Tibial nerve (tissue), 4 donors: ENCODE results near the gene USP6NL. TPM values are rescaled to one million over a fixed set of nuclear protein-coding genes. Genes with fewer than 3 reads are reported as not detected.

ENCODE experiments used
- DNase-seq, 2 donors: peaks; one replicate each; pipeline ENCODE4 v3.0.0-alpha.2; 2019; ENCODE audit warnings: low spot score in 2 of 2
- H3K27ac ChIP-seq, 4 donors: fragments of 200-600 bp; sonication (generic) in 3 of 4; one replicate each; pipeline ENCODE4 v1.5.1; 2017 to 2019; ENCODE audit warnings: mild to moderate bottlenecking in 1 of 4
- H3K27me3 ChIP-seq, 2 donors: fragments of 200-600 bp; sonication (generic) in 1 of 2; one replicate each; pipeline versions ENCODE4 v1.5.1 to v1.6.0; 2017 to 2019
- H3K36me3 ChIP-seq, 3 donors: fragments of 200-600 bp; sonication (generic); one replicate each; pipeline ENCODE4 v1.5.1; 2018 to 2019
- H3K4me1 ChIP-seq, 4 donors: fragments of 200-600 bp; sonication (generic) in 3 of 4; one replicate each; pipeline ENCODE4 v1.5.1; 2017 to 2019
- H3K4me3 ChIP-seq, 4 donors: fragments of 200-600 bp; sonication (generic) in 3 of 4; one replicate each; pipeline ENCODE4 v1.5.1; 2017 to 2019; ENCODE audit warnings: mild to moderate bottlenecking in 1 of 4, moderate library complexity in 1 of 4
- H3K9me3 ChIP-seq, 4 donors: fragments of 200-600 bp; sonication (generic) in 3 of 4; one replicate each; pipeline ENCODE4 v1.5.1; 2017 to 2019
- CTCF ChIP-seq, 5 experiments: fragments of 200-600 bp in 3 of 5; fragments of 450-650 bp in 2 of 5; sonication (generic) in 3 of 5; IDR thresholded peaks; one replicate each; pipeline ENCODE4 v1.5.1; 2016 to 2019; ENCODE audit warnings: antibody characterized with exemption in 5 of 5, mild to moderate bottlenecking in 3 of 5, moderate library complexity in 2 of 5
- EP300 ChIP-seq, 2 donors: sonication (generic); formaldehyde crosslinking; IDR thresholded peaks; one replicate each; pipeline ENCODE4 v1.6.1; 2017; ENCODE audit warnings: antibody characterized with exemption in 2 of 2, mild to moderate bottlenecking in 1 of 2
- POLR2A ChIP-seq, 2 donors: fragments of 450-650 bp; IDR thresholded peaks; one replicate each; pipeline ENCODE4 v1.6.1; 2017; ENCODE audit warnings: antibody characterized with exemption in 2 of 2, mild to moderate bottlenecking in 2 of 2, moderate library complexity in 2 of 2
- WGBS, 2 donors: methylation state at CpG; one replicate each; pipeline ENCODE4 v1.1.5; 2018; 5-methylcytosine and 5-hydroxymethylcytosine counted together
- total RNA-seq, 4 donors: library from RNA; depleted of rRNA; stranded (reverse); fragments of >200 nt; gene quantifications; one replicate each; pipeline ENCODE4 v1.1.0, GENCODE V29; 2016

Gene USP6NL
- total RNA-seq, 4 donors from 2014 or later = 21.8 to 33.9 (median 25.0) TPM

GRCh38 chr10:11546581-11546980, 64.9 kb downstream of the USP6NL start:
- Histone ChIP-seq H3K27me3 (no peaks in the 10 kb centered on the region), H3K36me3 (no peaks in the 10 kb centered on the region), H3K4me3 (no peak overlapping the region), H3K9me3 (no peaks in the 10 kb centered on the region), H3K27ac (no peak overlapping the region), H3K4me1 (peaks cover 0 to 16% (median 2%) of the 10 kb centered on the region in 4 donors)
- DNase-seq = no peak
- TF ChIP-seq POLR2A (IDR thresholded peaks at IDR 0.05) (no peak), CTCF (IDR thresholded peaks at IDR 0.05) (no peak), EP300 (IDR thresholded peaks at IDR 0.05) (no peak)
- WGBS, 2 donors = 66 to 78% methylated on average over 4 of the region's 4 CpGs

GRCh38 chr10:11541296-11541695, 70.2 kb downstream of the USP6NL start:
- TF ChIP-seq EP300 (IDR thresholded peaks at IDR 0.05) (no peak), CTCF (IDR thresholded peaks at IDR 0.05) (no peak), POLR2A (IDR thresholded peaks at IDR 0.05) (no peak)
- Histone ChIP-seq H3K9me3 (no peaks in the 10 kb centered on the region), H3K36me3 (no peaks in the 10 kb centered on the region), H3K27me3 (no peaks in the 10 kb centered on the region), H3K4me1 (peaks cover 0 to 13% (median 0%) of the 10 kb centered on the region in 4 donors), H3K27ac (no peak overlapping the region), H3K4me3 (no peak overlapping the region)
- 94 to 97% methylated on average over 3 of the region's 3 CpGs for WGBS, 2 donors
- DNase-seq = no peak

- Histone ChIP-seq H3K27me3 (no peaks in the 10 kb centered on the region), H3K36me3 (no peaks in the 10 kb centered on the region), H3K4me1 (peaks cover 0 to 15% (median 0%) of the 10 kb centered on the region in 4 donors), H3K4me3 (no peak overlapping the region), H3K9me3 (no peaks in the 10 kb centered on the region), H3K27ac (no peak overlapping the region)
- DNase-seq = no peak
- TF ChIP-seq POLR2A (IDR thresholded peaks at IDR 0.05) (no peak), EP300 (IDR thresholded peaks at IDR 0.05) (no peak), CTCF (IDR thresholded peaks at IDR 0.05) (no peak)
- 77 to 80% methylated on average over 2 of the region's 2 CpGs for WGBS, 2 donors
Measured at GRCh38 chr10:11539191-11539868, 72.1 kb downstream of the USP6NL start.

GRCh38 chr10:11538834-11539190, 72.6 kb downstream of the USP6NL start:
- TF ChIP-seq CTCF (IDR thresholded peaks at IDR 0.05) (no peak), EP300 (IDR thresholded peaks at IDR 0.05) (no peak), POLR2A (IDR thresholded peaks at IDR 0.05) (no peak)
- WGBS, 2 donors = 92 to 94% methylated on average over 8 of the region's 8 CpGs
- H3K9me3 ChIP-seq = no peaks in the 10 kb centered on the region
- no peaks in the 10 kb centered on the region for H3K36me3 ChIP-seq
- no peak overlapping the region for H3K4me3 ChIP-seq
- peaks cover 0 to 15% (median 0%) of the 10 kb centered on the region in 4 donors for H3K4me1 ChIP-seq
- no peak overlapping the region for H3K27ac ChIP-seq
- DNase-seq = no peak
- H3K27me3 ChIP-seq = no peaks in the 10 kb centered on the region

- H3K4me3 ChIP-seq = no peak overlapping the region
- no peak for TF ChIP-seq POLR2A (IDR thresholded peaks at IDR 0.05)
- TF ChIP-seq EP300 (IDR thresholded peaks at IDR 0.05) = no peak
- 93 to 95% methylated on average over 1 of the region's 1 CpG for WGBS, 2 donors
- no peaks in the 10 kb centered on the region for H3K36me3 ChIP-seq
- H3K9me3 ChIP-seq = no peaks in the 10 kb centered on the region
- no peaks in the 10 kb centered on the region for H3K27me3 ChIP-seq
- peaks cover 0 to 32% (median 7%) of the 10 kb centered on the region in 4 donors for H3K4me1 ChIP-seq
- H3K27ac ChIP-seq = no peak overlapping the region
- no peak for DNase-seq
Measured at GRCh38 chr10:11536228-11536627, 75.2 kb downstream of the USP6NL start.
